Measurements from ENCODE around the gene CPNE5. TPM values are rescaled to one million over a fixed set of nuclear protein-coding genes. Genes with fewer than 3 reads are reported as not detected.
A peak's percentile ranks its signal among the peaks of the same experiment; 100 is the strongest.

The CPNE5 gene
- total RNA-seq, 1 donor from 2014 or later = 24.9 TPM

DNA sequence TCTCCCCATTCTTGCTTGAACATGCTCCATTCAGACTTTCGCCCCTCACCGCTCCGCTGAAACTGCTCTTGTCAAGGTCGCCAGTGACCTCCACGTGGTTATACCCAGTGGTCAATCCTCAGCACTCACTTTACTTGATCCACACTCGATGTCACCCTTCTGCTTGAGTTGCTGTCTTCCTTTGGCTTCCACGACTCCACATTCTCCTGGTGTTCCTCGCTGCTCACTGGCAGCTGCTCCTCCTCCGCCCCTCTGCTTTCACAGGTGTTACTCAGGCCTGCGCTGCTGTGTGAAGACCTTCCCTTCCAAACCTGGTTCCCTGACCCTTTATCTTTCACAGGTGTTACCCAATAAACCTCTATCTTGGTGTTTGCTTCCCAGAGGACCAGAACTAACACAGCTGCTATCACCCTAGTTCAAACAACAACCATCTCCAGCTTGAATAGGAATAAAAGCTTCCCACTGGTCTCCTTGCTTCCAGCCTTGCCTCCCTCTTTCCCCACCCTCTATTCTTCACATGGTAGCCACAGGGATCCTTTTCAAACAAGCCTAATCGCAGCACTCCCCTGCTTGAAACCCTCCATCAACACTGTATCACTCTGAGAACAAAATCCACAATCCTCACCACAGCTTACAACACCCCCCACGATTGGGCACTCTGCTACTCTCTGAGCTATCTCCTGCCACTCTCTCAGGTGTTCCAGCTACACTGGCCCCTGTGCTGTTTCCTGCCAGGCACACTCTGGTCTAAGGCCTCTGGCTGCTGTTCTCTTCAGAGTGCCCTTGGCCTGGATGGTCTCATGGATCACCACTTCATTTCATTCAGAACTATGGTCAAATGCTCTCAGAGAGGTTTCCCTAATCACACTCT, 24.7 kb upstream of the CPNE5 start:
- Mint-ChIP-seq H3K4me1 (ENCODE audit: unreplicated experiment) (peaks cover 62% of the 10 kb centered on the region), H3K27me3 (ENCODE audit: unreplicated experiment) (no peaks in the 10 kb centered on the region), H3K4me3 (ENCODE audit: unreplicated experiment) (no peak overlapping the region), H3K27ac (ENCODE audit: unreplicated experiment) (peak overlapping the region; percentile 57), H3K36me3 (ENCODE audit: low read depth, unreplicated experiment) (peaks cover 18% of the 10 kb centered on the region), H3K9me3 (ENCODE audit: unreplicated experiment) (no peaks in the 10 kb centered on the region)
- DNase-seq (ENCODE audit: low spot score) = no peak
- TF ChIP-seq, protein P1, sequence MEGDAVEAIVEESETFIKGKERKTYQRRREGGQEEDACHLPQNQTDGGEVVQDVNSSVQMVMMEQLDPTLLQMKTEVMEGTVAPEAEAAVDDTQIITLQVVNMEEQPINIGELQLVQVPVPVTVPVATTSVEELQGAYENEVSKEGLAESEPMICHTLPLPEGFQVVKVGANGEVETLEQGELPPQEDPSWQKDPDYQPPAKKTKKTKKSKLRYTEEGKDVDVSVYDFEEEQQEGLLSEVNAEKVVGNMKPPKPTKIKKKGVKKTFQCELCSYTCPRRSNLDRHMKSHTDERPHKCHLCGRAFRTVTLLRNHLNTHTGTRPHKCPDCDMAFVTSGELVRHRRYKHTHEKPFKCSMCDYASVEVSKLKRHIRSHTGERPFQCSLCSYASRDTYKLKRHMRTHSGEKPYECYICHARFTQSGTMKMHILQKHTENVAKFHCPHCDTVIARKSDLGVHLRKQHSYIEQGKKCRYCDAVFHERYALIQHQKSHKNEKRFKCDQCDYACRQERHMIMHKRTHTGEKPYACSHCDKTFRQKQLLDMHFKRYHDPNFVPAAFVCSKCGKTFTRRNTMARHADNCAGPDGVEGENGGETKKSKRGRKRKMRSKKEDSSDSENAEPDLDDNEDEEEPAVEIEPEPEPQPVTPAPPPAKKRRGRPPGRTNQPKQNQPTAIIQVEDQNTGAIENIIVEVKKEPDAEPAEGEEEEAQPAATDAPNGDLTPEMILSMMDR (IDR thresholded peaks at IDR 0.05; ENCODE audit: unreplicated experiment) = no peak

DNA sequence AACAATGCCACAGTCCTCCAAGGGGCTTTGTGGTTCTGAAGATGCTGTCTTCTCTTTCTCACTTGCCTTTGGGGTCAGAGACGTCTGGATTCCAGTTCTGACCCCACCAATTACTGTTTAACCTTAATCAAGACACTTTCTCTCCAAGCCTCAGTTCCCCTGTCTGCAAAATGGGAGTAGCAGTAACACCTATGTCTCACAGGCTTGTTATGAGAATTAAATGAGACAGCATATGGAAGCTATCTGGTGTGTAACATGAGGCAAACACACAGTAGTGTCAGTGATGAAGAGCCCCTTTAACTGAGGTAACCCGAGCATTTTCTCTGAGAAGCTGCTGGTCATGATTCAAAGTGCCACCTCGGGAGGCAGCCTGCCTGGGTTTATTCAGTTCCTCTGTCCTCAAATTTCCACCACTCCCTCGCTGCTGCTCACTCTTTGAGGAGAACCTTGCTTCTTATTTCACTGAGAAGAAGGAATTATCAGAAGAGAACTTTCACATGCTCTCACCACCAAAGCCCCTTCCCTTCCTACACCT, 23.7 kb upstream of the CPNE5 start:
- H3K4me1 Mint-ChIP-seq (ENCODE audit: unreplicated experiment) = peaks cover 62% of the 10 kb centered on the region
- TF ChIP-seq, protein P1 (IDR thresholded peaks at IDR 0.05; ENCODE audit: unreplicated experiment) = no peak
- no peak for DNase-seq (ENCODE audit: low spot score)
- peaks cover 18% of the 10 kb centered on the region for H3K36me3 Mint-ChIP-seq (ENCODE audit: low read depth, unreplicated experiment)
- H3K27ac Mint-ChIP-seq (ENCODE audit: unreplicated experiment) = no peak overlapping the region
- H3K4me3 Mint-ChIP-seq (ENCODE audit: unreplicated experiment) = peak overlapping the region; percentile 3
- no peaks in the 10 kb centered on the region for H3K9me3 Mint-ChIP-seq (ENCODE audit: unreplicated experiment)
- no peaks in the 10 kb centered on the region for H3K27me3 Mint-ChIP-seq (ENCODE audit: unreplicated experiment)

DNA sequence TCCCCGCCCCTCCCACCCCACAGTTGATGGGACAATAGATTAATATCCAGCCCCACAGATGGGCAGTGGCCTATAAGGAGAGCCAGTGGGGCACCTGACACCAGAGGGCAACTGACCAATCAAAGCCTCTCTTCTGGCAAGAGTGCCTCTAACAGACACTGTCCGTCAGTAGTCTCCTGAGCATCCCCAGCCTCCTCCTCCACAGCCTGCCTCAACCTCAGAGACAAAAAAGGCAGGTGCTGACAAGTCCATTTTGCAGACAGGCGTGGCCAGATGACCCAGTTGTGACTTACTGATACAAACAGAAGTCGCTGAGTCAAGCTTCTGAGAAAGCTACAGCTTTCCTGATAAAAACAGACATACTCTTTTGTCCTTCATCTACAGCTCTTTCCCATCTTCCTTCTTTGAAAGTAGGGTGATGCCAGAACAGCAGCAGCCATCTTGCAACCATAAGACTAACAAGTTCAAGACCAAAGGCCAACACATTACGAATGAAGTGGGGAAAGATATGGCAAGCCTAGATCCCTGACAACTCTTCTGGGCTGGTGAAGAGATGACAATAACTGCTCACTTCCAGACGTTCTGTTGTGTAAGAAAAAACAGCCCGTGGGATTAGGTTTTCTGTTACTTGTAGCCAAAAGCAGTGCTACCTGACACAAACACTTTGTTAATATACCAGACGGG, 23.1 kb upstream of the CPNE5 start:
- Mint-ChIP-seq H3K4me1 (ENCODE audit: unreplicated experiment) (peaks cover 56% of the 10 kb centered on the region), H3K36me3 (ENCODE audit: low read depth, unreplicated experiment) (peaks cover 18% of the 10 kb centered on the region), H3K27ac (ENCODE audit: unreplicated experiment) (no peak overlapping the region), H3K4me3 (ENCODE audit: unreplicated experiment) (no peak overlapping the region), H3K9me3 (ENCODE audit: unreplicated experiment) (no peaks in the 10 kb centered on the region), H3K27me3 (ENCODE audit: unreplicated experiment) (no peaks in the 10 kb centered on the region)
- DNase-seq (ENCODE audit: low spot score) = no peak
- TF ChIP-seq, protein P1 (IDR thresholded peaks at IDR 0.05; ENCODE audit: unreplicated experiment) = no peak

DNA sequence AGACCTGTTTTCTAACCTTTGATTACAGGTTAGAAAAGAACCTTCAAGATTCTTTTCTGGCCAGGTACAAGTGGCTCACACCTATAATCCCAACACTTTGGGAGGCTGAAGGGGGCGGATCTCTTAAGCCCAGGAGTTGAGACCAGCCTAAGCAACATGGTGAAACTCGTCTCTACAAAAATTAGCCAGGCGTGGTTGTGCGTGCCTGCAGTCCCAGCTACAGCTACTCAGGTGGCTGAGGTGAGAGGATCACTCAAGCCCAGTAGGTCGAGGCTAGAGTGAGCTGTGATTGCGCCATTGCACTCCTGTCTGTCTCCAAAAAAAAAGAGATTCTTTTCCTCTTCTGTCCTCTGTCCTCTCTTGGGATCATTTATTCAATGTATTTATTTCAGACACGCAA, 20.9 kb upstream of the CPNE5 start:
- Mint-ChIP-seq H3K27ac (ENCODE audit: unreplicated experiment) (no peak overlapping the region), H3K36me3 (ENCODE audit: low read depth, unreplicated experiment) (peaks cover 30% of the 10 kb centered on the region), H3K4me1 (ENCODE audit: unreplicated experiment) (peaks cover 34% of the 10 kb centered on the region), H3K27me3 (ENCODE audit: unreplicated experiment) (no peaks in the 10 kb centered on the region), H3K9me3 (ENCODE audit: unreplicated experiment) (no peaks in the 10 kb centered on the region), H3K4me3 (ENCODE audit: unreplicated experiment) (peak overlapping the region; percentile 6)
- TF ChIP-seq, protein P1 (IDR thresholded peaks at IDR 0.05; ENCODE audit: unreplicated experiment) = no peak
- no peak for DNase-seq (ENCODE audit: low spot score)
